Right renal cortex interstitium (tissue), 3 donors: ENCODE measurements around the gene SSH2. TPM values are rescaled to one million over a fixed set of nuclear protein-coding genes. Genes with fewer than 3 reads are reported as not detected.

Source experiments
- DNase-seq, 3 donors: peaks; one replicate each; pipeline ENCODE4 v3.0.0-alpha.2; 2013; ENCODE audit warnings: low read depth in 3 of 3, low spot score in 2 of 3
- polyA plus RNA-seq, 3 donors: library from polyadenylated mRNA; unstranded; fragments of 120-200 nt; gene quantifications; one replicate each; pipeline ENCODE4 v1.2.1, GENCODE V29; 2013; ENCODE audit not compliant: insufficient read length in 3 of 3

SSH2 gene
- polyA plus RNA-seq, 3 donors = 17.0 to 18.2 (median 17.1) TPM

DNA sequence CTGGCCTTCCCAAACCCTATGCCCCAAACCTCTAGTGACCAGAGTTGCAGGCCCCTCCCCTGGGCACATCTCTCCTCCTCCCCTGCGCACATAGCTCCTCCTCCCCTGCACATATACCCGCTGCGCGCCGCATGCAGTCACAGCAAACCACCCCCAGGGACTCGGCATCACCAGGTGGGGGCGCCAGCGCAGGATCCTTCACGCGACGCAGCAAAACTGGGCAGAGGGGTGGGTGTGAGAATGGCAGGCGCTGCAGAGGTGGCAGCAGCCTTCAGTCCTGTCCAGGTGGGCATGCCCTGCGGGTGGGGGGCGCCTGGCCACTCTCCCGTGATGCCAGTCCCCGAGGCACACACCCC is 312.9 kb downstream of the SSH2 start:
- no peak for DNase-seq

DNA sequence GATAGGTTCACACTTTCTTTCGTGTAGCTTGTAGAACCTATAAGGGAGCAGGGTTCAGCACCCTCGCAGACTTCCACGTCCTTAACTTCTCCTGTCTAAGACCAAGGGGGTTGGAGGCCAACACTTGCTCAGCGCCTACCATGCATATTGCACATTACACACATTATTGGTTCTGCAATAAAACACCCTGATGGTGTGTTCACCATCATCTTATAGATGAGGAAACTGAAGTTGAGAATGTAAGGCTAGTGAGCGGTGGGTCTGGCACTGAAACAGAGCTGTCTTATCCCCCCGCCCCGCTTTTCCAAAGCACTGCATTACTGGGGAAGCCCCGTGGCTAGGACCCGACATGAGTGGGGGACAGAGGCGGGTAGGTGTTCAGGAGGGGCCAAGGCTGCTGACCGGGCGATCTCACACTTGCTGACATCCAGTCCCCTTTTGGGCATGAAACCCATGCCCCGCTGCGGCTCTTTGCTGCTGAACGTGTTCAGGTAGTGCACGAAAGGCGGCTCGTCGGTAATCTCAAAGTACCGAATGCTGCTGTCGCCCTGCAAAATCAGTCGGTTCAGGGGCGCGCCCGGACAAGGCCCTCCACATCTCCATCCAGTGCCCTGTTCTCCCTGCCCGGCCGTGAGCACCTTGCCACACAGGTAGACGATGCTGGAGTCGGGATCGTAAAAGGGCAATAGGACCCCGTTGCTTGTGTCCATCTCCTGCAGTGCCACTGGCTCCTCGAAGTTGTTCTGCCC is 313.6 kb downstream of the SSH2 start:
- no peak for DNase-seq

DNA sequence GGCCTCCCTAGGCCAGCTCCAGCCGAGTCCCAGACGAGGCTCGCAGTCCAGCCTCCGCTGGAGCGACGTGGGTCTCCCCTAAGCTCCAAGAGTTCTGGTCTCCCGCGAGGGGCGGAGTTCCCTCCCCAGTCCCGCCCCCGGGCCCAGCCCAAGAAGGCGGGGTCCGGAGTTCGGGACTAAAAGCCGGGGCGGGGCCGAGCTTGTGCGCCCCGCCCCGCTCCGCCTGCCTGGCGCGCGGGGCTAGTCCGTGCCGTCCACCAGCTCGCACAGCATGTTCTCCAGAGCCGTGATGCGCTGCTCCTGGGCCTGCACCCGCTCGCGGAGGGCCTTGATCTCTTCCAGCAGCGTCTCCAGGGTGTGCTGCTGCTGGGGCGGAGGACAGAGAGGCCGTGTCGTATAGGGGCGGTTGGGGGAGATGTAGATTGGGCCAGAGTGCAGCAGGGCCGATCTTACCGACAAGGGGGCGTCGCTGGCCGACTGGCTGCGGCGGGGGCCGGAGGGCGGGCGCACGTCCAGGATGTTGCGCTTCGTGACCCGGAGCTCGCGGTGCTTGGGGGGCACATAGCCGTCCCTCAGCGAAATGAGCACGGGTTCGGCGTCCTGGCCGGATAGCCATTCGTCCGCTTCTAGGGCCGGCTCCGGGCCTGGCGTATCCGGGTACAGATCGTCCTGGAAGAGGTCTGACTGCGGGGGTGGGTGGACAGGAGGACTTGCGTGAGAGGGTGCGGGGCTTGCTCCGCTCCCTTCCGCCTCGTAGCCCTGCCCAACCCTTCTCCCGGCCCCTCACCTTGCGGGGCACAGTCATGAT is 314.3 kb downstream of the SSH2 start:
- no peak for DNase-seq

DNA sequence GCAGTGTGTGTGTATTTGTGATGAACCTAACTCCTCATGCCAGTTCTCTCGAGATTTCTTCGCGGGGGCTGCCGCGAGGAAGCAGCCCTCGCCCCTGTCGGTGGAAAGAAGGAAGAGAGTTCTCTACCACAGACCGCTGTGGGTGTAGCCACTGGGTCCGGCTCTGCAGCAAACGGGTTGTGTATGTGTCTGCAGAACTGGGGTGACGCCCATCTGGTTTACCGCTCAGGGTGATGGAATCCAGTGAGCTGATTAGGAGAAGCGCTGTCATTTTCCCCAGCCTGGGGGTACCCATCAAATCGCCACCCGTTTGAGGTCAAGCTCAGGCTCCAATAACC is 315.0 kb downstream of the SSH2 start:
- DNase-seq = no peak

DNA sequence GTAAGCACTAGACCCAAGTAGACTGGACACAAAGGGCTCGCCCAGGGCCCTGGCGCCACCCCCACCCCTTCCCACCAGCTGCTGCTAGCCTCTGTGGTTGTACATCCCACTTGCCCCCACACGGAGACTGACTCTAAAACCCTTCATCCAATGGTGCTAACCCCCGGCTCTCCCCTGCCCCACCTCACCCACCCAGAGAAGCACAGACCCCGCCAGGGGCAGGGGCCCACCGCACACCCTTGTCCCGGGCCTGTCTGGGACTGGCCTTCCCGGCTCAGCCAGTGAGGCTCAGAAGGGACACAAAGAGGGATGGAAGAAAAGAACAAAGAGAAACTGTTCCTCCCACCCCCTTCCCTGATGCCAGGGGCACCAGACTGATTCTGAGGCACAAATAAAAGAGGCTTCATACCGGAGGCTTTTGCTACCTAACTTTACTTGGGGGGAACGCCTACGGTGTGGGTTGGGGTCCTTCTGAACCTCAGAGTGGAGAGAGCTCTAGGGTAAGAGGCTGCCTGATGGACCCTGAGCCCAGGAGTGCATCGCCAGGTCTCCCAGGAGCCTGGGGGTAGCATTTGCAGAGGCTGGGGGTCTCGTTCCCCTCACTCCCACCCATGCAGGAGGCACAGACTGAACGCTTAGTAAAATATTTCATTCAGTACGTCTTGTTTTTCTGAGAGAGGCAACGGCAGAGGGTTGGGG is 315.5 kb downstream of the SSH2 start:
- no peak for DNase-seq

DNA sequence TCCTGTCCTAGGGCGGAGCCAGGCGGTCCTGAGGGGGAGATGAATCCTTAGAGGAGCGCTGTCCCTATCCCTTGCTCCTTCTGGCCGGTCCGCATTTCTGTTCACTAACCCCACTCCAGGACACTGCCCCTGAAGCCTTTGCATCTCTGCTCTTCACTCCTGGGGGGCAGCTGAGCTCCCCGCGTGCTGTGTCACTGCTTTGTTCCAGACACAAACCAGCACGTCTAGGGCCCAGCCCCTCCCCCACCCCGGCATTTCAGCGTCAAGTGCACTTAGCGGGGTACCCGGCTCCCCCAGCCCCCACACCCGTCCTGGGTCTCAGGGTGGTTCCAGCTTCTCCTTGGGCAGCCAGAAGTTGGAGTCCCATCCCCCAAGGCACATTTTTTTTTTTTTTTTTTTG is 316.2 kb downstream of the SSH2 start:
- no peak for DNase-seq

- peak in 2 of 3 donors; percentile 83 to 84 for DNase-seq
These were observed 316.6 kb downstream of the SSH2 start for GRCh38 chr17:29613352-29613837.

DNA sequence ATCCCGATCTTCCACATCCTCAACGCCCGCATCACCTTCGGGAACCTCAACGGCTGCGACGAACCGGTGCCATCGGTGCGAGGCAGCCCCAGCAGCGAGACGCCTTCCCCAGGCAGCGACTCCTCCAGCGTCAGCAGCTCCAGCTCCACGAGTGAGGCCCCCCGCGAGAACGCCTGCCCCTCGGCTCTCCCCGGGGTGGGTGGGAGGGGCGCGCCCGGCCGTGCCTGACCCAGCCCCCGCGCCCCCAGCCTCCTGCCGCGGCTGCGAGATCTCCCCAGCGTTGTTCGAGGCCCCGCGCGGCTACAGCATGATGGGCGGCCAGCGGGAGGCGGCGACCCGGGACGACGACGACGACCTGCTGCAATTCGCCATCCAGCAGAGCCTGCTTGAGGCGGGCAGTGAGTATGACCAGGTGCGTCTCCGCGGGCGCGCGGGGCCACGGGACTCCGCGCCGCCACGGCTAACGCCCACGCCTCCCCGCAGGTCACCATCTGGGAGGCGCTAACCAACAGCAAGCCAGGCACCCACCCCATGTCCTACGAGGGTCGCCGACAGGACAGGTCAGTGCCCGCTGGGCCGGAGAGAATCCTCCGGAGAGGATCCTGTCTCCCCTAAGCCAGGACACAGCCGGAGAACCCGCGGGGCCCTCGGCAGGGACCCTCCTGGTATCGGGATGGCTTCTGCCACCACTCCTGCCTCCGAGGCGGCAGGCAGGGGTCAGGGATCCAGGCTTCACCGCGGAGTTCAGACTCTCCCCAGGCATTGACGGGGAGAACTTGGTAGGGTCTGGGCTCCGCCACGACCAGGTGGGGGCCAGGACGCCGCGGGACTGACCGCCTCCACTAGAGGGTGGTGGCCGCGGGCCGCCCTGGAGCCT is 317.4 kb downstream of the SSH2 start:
- DNase-seq = no peak

GRCh38 chr17:29612094-29612403 is 318.0 kb downstream of the SSH2 start:
- DNase-seq = no peak

DNA sequence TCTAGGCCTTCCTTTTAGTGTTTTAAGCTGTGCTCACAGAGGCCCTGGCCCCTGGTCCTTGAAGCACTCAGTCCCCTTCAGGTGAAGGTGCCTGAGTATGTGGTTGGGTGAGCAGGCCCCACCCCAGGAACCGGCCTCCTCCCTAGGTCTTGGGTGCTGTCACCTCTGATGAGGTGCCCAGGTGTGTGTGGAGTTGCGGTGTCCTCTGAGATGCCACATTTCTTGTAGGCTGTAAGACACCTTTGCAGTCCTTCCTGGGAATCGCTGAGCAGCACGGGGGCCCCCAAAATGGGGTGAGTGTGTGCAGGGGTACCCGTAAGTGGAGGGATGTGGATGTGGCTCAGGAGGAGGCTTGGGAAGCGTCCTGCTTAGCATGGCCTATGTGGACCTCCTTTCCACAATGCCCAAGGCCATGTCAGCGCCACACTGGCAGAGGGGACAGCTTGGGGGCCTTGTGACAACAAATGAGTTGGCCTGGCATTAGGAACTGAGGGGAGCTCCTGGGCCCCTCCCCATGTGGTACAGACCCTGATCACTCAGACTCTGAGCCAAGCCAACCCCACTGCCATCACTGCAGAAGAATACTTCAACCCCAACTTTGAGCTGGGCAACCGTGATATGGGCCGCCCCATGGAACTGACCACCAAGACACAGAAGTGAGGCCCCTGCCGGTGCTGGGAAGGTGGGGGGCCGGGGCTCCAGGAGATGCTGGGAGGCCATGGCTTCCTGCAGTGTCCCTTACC is 318.5 kb downstream of the SSH2 start:
- no peak for DNase-seq

DNA sequence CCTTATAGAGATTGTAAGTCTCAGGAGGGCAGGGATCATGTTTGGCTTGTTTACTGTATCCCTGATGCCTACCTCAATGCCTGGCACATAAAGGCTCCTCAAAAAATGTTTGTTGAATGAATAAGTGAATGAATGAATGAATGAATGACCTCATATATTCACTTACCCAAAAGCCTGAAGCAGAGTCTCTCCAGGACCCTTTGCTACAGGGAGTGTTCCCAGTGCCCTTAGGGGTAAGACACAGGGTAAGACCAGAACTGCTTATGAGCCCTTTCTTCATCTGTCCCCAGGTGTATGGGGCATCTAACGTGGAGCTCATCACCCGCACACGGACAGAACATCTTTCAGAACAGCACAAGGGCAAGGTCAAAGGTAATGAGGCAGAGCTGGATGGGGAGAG is 319.6 kb downstream of the SSH2 start:
- no peak for DNase-seq

- DNase-seq = no peak
These were observed 321.0 kb downstream of the SSH2 start for GRCh38 chr17:29608986-29609385.

DNA sequence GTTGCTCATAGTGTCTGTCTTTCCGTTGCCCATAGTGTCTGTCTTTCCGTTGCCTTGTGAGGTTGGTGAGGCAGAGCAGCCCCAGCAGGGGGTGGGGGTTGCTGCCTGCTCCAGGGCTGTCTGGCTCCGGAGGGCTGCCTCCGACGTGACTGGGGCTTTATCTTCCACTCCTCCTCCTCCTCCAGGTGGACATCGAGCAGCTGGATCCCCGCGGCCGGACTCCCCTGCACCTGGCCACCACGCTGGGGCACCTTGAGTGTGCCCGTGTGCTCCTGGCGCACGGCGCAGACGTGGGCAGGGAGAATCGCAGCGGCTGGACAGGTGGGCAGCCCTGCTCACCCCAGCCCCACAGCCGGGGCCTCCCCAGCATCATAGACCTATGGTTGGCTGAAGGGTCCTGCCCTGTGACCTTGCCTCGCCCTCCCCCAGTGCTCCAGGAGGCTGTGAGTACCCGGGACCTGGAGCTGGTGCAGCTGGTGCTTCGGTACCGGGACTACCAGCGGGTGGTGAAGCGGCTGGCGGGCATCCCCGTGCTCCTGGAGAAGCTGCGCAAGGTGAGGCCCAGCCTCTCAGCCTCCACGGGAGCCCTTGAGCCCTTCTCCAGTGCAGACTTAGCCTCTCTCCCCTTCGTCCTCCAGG is 322.4 kb downstream of the SSH2 start:
- DNase-seq = no peak

DNA sequence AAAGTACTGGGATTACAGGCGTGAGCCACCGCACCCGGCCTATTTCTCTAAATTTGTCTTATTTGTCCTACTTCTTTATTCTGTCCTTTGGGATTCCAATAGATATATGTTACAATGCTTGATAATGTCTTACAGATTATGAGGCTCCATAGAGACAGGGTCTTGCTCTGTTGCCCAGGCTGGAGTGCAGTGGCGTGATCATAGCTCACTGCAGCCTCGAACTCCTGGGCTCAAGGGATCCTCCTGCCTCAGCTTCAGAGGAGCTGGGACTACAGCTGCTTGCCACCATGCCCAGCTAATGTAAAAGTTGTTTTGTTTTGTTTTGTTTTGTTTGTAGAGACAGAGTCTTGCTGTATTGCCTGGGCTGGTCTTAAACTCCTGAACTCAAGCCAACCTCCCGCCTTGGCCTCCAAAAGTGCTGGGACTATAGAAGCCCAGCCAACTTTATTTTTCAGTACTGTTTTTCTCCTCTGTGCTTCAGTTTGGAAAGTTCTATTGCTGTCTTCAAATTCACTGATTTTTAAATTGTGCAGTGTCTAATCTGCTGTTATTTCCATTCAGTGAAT is 326.8 kb downstream of the SSH2 start:
- no peak for DNase-seq

DNA sequence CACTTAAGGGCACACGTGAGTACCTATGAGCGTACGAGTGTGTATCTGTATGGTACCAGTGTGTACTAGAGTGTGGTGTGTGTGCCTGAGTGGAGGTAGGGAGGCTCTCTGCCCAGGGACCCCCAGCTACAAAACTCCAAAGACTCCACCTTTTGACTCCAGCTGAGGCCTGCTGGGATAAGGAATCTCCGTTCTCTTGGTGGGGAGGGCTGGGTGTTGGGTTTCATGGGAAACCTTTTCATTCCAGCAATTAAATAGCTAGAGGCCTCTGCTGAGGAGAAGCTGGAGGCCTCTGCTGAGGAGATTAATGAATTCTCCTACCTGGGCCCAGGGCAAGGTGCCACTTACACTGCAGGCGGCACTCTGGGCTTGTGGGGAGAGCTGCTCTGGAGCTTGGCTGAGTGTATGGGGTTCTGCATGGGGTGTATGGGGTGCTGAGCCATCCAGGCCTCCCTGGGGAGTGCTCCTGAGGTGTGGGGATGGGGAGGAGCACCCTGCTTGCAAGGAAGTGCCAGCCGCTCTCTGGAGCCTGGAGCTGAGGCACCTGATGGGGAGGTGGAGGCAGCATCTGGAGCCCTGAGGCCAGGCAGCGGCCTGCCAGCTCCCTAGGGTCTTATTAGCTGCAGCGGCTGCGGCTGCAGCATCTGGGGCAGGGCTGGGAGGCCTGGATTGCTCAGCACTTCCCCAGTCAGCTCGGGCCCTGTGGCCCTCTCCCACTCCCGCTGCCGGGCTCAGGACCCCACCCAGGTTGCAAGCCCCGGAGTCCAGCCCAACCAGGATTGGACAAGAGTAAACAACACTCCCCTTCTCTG is 332.5 kb downstream of the SSH2 start:
- no peak for DNase-seq

- DNase-seq = no peak
These were observed 333.2 kb downstream of the SSH2 start for GRCh38 chr17:29596811-29597210.

GRCh38 chr17:29595943-29596774 is 333.9 kb downstream of the SSH2 start:
- DNase-seq = no peak
